Stimulated activated CD8-positive, alpha-beta memory T cell treated with anti-CD3 and anti-CD28 coated beads, Interleukin-12 subunit alpha, Interleukin-12 subunit beta, amount 100 ng/mL, for 1 hour (primary cell): ENCODE results near the gene TBC1D7.
A peak's percentile ranks its signal among the peaks of the same experiment; 100 is the strongest.

Source experiments
- DNase-seq: peaks from one replicate; pipeline ENCODE4 v3.0.0-alpha.2; 2020; ENCODE audit warnings: low read depth

TBC1D7 gene

DNA sequence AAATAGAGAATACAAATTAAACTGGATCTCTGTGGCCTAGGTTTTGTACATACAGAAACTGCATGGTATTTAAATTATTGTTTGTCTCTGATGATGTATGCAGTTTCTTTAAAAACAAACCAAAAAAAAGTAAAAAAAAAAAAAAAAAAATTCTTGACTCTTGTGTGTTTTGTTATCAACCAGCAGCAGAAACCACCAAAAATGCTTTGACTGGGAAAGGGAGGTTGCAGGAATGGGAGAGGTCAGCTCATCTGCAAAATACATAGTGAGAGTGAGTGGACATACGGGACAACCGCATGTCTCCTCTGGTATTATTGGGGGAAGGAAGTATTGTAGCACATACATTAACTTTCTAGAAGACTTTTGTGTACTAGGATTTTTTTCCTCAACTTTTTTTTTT is 38.0 kb downstream of the TBC1D7 start:
- DNase-seq = no peak

- DNase-seq = no peak
Observed at GRCh38 chr6:13289789-13290318, 38.5 kb downstream of the TBC1D7 start.

DNA sequence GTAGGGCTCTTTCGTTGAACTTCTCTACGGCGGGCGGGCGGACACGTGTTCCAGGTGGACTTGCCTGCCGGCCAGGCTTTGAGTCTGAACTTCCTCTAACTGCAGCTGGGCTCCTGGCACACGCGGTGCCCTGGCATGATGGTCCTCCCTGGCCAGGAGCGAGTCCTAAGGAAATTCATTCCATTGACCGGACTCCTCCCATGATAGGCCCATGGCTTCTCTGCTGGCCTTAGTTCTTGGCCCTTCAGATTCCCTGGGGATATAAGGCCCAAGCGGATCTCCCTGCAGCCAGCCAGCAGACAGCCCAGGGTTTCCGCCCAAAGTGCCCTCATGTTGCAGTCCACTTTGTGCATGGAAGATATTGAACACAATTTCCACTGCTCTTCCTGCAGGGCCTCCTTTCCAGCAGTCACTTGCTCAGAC is 39.4 kb downstream of the TBC1D7 start:
- no peak for DNase-seq

GRCh38 chr6:13288481-13288880 is 39.9 kb downstream of the TBC1D7 start:
- DNase-seq = no peak

GRCh38 chr6:13287104-13287503 is 41.2 kb downstream of the TBC1D7 start:
- no peak for DNase-seq

DNA sequence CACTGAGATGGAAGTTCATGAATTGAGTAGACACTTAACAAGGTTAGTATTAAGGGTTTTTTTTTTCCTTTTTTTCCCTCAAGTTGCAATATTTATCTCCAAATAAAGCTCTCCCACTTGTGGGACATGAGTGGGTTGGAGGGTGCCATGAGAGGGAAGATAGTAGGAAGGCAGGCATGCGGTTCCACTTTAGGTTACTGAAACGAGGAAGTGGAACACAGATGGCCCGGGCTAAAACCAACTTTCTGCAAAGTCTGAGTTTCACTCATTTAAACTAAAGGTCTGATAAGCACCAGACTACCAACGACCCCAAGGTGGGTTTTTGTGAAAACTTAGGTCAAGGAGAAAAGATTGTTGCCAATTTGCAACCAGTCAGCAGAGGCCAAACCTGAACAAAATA is 42.2 kb downstream of the TBC1D7 start:
- no peak for DNase-seq

DNA sequence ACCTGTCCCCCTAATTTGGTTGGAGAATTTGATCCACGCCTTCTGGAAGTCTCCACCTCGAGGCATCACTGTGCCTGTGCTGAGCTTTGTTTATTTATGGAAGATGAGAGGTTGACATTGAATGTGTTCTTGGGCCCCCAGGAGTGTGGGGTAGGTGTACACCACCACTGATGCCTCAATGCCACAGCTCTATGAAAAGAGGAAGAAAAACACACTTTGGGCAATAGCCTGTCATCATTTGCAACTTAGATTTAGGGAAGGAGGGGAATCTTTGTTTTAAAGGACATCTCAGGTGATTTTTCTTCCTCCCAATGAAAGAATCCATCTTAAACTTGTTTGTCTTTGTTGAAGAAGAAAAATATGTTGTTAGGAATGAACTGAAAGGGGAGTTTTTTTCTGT is 42.6 kb downstream of the TBC1D7 start:
- DNase-seq = no peak

GRCh38 chr6:13284646-13285045 is 43.7 kb downstream of the TBC1D7 start:
- DNase-seq = no peak

GRCh38 chr6:13283331-13283730 is 45.0 kb downstream of the TBC1D7 start:
- no peak for DNase-seq

- no peak for DNase-seq
Observed at GRCh38 chr6:13282393-13283069, 45.8 kb downstream of the TBC1D7 start.

DNA sequence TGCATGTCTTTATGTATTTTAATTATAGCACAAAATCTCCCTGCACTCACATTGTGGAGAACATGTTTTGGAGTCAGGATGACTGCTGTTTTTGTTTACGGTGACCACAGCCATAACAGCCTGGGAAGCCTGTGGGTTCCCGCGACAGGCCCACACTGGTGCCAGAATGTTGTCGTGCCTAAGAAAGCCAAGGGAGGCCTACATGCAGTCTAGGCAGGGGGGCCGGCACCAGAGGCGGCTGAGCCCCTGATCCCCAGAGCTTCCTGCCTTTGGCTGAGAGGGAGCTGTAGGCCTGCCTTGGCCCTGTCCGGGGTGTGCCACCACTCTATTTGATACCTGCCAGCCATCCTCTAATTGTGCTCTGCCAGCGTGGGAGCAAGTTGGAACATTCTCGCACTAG is 46.7 kb downstream of the TBC1D7 start:
- no peak for DNase-seq

DNA sequence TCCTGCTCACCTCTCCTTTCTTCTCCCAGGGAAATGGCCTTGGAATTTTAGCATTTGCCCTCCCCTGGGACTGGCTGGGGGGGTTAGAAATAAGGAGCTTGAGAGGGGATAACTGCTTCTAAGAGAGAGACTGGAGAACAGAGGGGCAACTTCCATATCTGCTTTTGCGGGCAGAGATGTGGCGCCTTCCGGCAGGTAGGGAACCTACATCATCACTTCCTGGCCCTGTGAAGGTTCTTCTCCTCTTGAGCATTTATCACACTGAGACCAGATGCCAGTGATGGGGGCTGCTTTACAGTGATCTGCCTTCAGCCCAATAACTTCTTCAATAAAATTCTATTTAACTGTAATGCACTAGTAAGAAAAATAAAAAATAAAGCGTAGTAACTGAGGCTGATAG is 48.1 kb downstream of the TBC1D7 start:
- DNase-seq = no peak

GRCh38 chr6:13278991-13279390 is 49.3 kb downstream of the TBC1D7 start:
- DNase-seq = no peak

DNA sequence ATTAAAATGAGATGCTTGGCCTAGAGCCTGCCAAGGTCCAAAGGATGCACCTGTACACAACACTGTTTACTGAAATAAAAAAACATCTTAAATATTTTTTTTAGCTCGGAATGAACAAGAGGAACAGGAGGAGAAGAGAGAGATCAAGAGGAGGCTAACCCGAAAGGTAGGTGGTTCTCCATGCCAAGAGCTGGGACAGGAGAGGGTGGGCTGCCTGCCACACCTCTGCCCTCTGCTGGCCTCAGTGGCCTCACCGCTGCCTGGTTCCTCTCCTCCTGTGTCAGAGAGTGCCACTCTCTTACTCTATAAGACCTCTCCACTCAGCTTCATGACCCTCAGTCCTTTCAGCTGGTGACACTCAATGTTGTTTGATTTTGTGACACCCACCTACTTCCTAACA is 50.2 kb downstream of the TBC1D7 start:
- DNase-seq = no peak

DNA sequence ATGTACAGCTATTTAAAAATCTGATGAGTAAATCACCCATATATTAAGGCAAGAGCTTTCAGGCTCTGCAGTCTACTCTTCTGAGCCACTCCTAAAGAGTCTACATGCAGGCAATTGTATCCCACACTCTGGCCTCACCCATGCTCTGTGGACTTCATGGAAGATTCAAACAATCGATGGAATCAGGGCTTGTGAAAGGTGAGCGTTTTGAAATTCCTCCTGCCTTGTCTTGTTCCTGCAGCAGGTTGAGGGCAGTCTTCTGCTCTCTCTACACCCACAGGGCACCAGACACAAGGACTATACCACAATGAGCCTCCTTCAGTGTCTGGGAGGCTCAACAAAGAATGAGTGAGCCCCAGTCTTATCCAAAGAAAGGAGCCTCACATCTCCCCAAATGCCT is 51.1 kb downstream of the TBC1D7 start:
- no peak for DNase-seq

DNA sequence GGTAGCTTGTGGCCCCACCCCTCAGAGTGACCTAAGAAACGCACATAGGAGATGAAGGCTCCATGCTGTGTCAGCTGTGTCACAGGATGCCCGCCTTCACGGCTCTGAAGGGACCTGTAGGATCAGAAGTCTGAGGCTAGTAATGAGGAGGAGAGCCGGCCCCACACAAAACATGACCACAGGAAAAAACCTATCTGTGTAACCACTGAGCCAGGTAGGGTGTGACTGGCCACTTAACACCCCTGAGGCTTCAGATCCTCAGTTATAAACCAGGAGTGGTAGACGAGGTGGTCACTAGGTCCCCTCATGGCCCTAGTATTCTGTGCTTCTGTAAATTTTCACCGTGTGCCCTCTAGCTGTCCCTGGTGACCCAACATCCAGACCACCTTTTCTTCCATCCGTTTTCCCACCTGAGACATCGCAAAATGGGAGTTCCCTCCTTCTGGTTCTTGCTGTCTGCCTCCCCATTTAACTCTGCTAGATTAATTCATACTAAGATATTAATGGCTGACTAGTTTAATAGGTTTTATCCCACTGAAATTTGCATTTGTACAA is 52.8 kb downstream of the TBC1D7 start:
- no peak for DNase-seq

DNA sequence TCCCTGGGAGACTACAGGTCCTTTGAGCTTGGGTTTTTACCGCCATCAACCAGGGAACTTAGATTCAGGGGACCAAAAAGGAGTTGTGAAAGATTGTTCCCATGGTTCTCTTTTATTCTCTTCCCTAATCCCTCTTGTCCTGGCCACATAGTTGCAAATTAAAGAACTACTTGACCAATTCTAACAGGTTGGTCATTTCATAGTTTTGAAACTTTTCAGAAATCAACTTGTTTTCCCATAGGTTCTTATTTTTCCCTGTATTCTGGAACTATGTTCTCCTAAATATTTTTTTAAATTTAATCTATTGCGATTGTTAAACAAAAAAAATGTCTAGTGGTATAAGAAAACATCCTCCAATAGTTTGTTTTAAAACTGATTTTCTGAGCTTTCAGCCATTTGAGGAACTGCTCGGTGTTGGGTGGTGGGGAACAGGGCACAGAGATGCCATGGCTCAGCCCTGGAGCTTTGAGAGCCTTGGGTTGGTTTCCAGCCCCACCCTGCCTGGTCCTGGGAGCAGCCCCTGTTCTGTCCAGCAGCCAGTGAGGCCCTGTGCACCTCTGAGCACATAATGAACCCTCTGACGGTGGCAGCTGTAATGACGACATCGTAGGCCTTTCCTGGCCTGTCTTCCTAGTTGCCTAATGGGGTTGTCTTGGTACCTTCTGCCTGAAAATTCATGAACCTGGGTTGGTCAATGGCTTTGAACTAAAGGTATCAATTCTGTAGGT is 53.5 kb downstream of the TBC1D7 start:
- no peak for DNase-seq

DNA sequence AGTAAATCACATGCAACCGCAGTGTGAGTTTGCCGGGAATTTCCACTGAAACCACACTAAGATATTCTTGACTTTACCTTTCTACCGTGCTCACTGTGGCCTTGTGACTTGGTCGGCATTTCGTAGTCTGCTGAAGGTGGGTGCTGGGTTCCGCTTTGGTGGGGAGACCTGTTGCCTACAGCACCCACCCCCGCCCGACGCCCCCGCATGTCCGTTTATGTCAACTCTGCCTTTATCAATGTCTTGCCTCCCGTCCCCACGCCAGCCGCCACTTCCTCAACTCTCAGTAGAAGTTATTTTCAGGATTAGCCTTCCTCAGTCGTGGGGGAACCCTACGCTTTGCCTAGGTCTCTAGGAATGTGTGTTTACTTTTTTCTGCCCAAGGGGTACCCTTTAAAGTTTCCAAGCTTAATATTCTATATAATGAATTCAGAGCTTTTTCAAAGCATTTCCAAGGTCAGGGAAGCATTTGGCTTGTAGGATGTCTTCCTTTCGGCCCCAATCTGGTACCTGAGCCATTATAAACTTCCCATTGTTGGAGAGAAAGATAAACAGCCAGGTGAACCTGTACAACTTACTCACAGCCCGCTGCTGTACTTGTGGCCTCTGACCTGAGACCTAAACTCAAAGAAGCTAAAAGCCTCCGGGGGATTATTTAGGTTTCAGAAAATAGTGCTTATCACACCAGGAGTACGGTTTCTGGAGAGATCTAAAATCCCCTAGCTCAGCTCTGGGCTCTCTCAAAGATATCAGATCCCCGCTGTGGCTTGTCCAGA is 54.2 kb downstream of the TBC1D7 start:
- DNase-seq = peak; percentile 37

DNA sequence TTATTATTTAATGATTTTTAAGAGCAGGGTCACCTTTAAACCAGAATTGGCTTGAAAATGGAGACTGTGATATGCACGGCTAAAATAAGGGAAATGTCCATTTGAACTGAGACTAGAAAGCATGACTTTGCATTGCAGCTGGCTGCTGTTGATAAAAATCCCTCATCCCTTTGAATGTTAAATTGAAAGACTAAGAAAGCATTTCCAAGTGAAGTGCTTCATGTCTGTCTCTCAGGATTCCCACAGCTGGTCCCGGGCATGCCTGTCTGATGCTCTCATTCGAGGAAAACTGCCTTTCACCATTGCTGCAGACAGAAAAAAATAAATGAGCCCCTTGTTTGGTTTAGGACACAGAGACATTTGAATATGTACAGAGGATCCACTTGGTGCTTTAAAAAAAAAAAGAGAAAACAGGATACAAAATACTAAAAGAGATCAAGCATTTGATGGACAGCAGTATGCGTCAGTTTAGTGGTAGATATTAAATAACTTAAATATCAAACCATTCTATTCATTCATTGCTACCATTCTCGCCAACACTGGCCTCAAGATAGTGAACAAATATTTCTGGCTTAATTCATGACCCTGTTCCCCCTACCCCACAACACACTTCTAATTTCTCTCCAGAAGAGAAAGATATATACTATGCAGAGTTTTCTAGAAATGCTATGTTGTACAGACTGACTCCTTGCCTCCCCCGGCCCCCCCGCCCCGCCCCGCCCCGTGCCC is 55.0 kb downstream of the TBC1D7 start:
- DNase-seq = no peak

DNA sequence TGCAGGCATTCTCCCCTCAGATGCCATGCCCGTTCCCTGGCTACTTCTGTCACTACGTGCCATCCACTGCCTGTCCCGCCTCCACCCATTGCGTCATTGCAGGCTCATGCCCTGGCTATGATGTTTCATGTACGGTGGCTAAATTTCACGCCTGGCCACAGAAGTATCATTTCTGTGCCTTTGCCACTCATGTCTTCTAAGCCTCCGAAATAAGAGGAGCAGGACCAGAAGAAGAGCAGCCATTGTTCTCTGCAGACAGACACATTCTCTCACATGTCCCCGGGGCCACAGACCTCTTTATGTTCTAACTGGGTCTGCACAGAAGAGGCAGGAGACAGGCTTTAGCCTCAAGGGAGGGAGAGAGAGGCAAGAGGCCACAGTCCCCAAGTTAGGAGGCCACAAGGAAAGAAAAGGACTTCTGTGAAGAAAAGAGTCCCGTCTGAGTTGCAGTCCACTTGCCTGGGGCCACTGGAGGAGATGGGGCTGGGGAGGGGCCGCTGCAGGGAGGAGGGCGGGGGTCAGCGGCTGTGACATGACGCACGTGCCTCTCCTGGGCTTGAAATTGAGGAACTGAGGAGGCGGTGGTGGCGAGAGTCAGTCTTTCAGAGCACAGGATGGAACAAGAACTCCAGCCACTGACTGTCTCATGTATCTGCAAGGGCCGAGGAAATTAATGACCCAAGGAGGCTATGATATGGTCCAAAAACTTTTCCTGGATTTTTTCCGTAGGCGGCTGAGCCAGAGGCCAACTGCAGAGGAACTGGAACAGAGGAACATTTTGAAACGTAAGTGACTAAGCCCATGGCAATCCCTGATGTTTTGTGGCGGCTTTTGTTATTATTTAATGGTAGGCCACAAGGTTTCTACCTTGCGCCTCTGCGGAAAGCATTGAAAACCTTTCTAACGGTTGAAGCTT is 55.9 kb downstream of the TBC1D7 start:
- no peak for DNase-seq
